Natural killer cell (primary cell): ENCODE results near the gene LRRC15. TPM values are rescaled to one million over a fixed set of nuclear protein-coding genes. Genes with fewer than 3 reads are reported as not detected.

Experiments
- ATAC-seq, 3 donors: fragments of 150-1000 bp in 2 of 3; fragments of 200-7000 bp in 1 of 3; cut with Tn5 transposase; 1 replicate in 1 of 3; 2 replicates in 2 of 3; pipeline ENCODE4 v1.10.0; 2021; ENCODE audit warnings: mild to moderate bottlenecking in 2 of 3, moderate library complexity in 2 of 3
- DNase-seq, 2 donors: peaks; one replicate each; pipeline versions ENCODE4 v3.0.0 to v3.0.0-alpha.2; 2013 to 2021; ENCODE audit warnings: mixed read lengths in 1 of 2
- H3K27ac ChIP-seq: one replicate; pipeline ENCODE4 v1.5.1; 2013; ENCODE audit warnings: mild to moderate bottlenecking, low read length
- H3K27me3 ChIP-seq: one replicate; pipeline ENCODE4 v1.6.1; 2013; ENCODE audit warnings: low read length; ENCODE audit not compliant: control insufficient read depth, insufficient read depth
- H3K36me3 ChIP-seq: one replicate; pipeline ENCODE4 v1.6.1; 2013; ENCODE audit warnings: low read length; ENCODE audit not compliant: control insufficient read depth, insufficient read depth
- H3K4me1 ChIP-seq: one replicate; pipeline ENCODE4 v1.6.1; 2013; ENCODE audit warnings: low read length; ENCODE audit not compliant: control insufficient read depth, insufficient read depth
- H3K4me3 ChIP-seq: one replicate; pipeline ENCODE4 v1.5.1; 2013; ENCODE audit warnings: low read length
- H3K9me3 ChIP-seq: one replicate; pipeline ENCODE4 v1.6.1; 2013; ENCODE audit warnings: low read length; ENCODE audit not compliant: control insufficient read depth, insufficient read depth
- H3K27ac Mint-ChIP-seq, 2 donors: one replicate each; pipeline ENCODE4 v1.8.0; 2022; ENCODE audit warnings: mild to moderate bottlenecking in 2 of 2, mixed read lengths in 2 of 2, moderate library complexity in 1 of 2
- H3K27me3 Mint-ChIP-seq, 2 donors: one replicate each; pipeline ENCODE4 v1.8.0; 2022; ENCODE audit warnings: low read depth in 2 of 2, mixed read lengths in 2 of 2
- H3K36me3 Mint-ChIP-seq: one replicate; pipeline ENCODE4 v1.8.0; 2022; ENCODE audit warnings: mixed read lengths
- H3K4me1 Mint-ChIP-seq, 2 donors: one replicate each; pipeline ENCODE4 v1.8.0; 2022; ENCODE audit warnings: mixed read lengths in 2 of 2
- H3K4me3 Mint-ChIP-seq: one replicate; pipeline ENCODE4 v1.8.0; 2022; ENCODE audit warnings: mild to moderate bottlenecking, moderate library complexity, mixed read lengths
- H3K9me3 Mint-ChIP-seq, 2 donors: one replicate each; pipeline ENCODE4 v1.8.0; 2022; ENCODE audit warnings: mixed read lengths in 2 of 2
- WGBS: methylation state at CpG from one replicate; pipeline ENCODE4 v1.1.7; 2013; ENCODE audit warnings: missing lambda C conversion rate; ENCODE audit not compliant: insufficient coverage; 5-methylcytosine and 5-hydroxymethylcytosine counted together
- intact Hi-C: fragments of 100-400 bp; cut with micrococcal nuclease; formaldehyde crosslinking; loops from one replicate; pipeline ENCODE4 v1.14.2; 2022
- total RNA-seq, 4 donors: library from RNA; stranded (reverse); fragments of 120-200 nt in 1 of 4; gene quantifications; one replicate each; pipeline versions ENCODE4 v1.2.3 to v1.2.4, GENCODE V29; 2013 to 2022
- TF ChIP-seq, protein P1 (sequence below): fragments of 200-600 bp; IDR thresholded peaks from one replicate; pipeline ENCODE4 v1.8.0; 2022; ENCODE audit warnings: antibody characterized with exemption

LRRC15 gene
- total RNA-seq, 3 donors from 2014 or later (not counting 1 experiment from before 2014, with no cell fraction given), result not detected

DNA sequence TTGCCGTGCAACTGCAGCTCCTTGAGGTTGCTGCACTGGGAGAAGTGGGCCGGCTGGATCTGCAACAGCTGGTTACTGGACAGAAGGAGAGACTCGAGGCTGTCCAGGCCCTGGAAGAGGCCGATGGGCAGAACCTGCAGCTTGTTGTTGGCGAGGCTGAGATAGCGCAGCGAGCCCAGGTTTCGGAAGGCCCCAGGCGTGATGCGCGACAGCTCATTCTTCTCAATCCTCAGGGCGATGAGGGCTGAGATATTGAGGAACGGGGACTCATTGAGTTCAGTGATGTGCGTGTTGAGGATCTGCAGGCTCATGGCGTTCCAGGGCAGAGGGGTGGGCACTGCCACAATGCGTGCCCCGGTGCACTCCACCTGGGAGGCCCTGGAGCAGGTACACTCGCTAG, 9.0 kb downstream of the LRRC15 start:
- no peaks in the 10 kb centered on the region for H3K27me3 ChIP-seq
- H3K36me3 ChIP-seq, result no peaks in the 10 kb centered on the region
- Mint-ChIP-seq H3K4me3 (no peak overlapping the region), H3K4me1 (no peaks in the 10 kb centered on the region), H3K36me3 (no peaks in the 10 kb centered on the region), H3K27me3 (peaks cover 11 to 12% of the 10 kb centered on the region in 2 donors), H3K9me3 (no peaks in the 10 kb centered on the region), H3K27ac (no peak overlapping the region)
- intact Hi-C loops, result no loop called here
- DNase-seq (no peak), ATAC-seq (no peak)
- TF ChIP-seq, protein P1, sequence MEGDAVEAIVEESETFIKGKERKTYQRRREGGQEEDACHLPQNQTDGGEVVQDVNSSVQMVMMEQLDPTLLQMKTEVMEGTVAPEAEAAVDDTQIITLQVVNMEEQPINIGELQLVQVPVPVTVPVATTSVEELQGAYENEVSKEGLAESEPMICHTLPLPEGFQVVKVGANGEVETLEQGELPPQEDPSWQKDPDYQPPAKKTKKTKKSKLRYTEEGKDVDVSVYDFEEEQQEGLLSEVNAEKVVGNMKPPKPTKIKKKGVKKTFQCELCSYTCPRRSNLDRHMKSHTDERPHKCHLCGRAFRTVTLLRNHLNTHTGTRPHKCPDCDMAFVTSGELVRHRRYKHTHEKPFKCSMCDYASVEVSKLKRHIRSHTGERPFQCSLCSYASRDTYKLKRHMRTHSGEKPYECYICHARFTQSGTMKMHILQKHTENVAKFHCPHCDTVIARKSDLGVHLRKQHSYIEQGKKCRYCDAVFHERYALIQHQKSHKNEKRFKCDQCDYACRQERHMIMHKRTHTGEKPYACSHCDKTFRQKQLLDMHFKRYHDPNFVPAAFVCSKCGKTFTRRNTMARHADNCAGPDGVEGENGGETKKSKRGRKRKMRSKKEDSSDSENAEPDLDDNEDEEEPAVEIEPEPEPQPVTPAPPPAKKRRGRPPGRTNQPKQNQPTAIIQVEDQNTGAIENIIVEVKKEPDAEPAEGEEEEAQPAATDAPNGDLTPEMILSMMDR, result no peak
- no peak overlapping the region for H3K4me3 ChIP-seq
- H3K9me3 ChIP-seq, result no peaks in the 10 kb centered on the region
- H3K4me1 ChIP-seq, result no peaks in the 10 kb centered on the region
- H3K27ac ChIP-seq, result no peak overlapping the region
- 92% methylated on average over 18 of the region's 18 CpGs for WGBS

DNA sequence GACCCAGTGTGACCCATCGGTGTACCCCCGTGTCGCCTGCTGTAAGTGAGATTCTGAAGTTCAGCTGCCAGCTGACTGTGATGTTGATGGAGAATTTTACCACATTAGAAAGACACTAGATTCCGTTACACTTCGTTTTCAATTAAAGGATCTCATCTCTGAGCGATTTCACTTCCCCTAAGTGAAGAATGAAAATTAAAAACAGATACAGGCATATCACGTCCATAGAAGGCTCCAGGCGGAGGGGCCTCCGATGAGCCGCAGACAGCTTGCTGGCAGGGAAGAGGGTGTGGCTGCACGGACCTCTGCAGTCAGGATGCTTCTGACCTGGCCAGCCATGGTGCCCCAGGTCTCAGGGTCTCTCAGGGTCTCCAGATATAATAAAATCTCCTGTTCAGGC, 11.9 kb downstream of the LRRC15 start:
- no peaks in the 10 kb centered on the region for H3K9me3 Mint-ChIP-seq
- no peaks in the 10 kb centered on the region for H3K36me3 Mint-ChIP-seq
- H3K4me3 Mint-ChIP-seq, result no peak overlapping the region
- intact Hi-C loops, result no loop called here
- Histone ChIP-seq H3K9me3 (no peaks in the 10 kb centered on the region), H3K36me3 (no peaks in the 10 kb centered on the region), H3K4me1 (no peaks in the 10 kb centered on the region), H3K4me3 (no peak overlapping the region), H3K27ac (no peak overlapping the region), H3K27me3 (no peaks in the 10 kb centered on the region)
- TF ChIP-seq, protein P1, result no peak
- no peak for DNase-seq
- WGBS, result 88% methylated on average over 10 of the region's 11 CpGs
- H3K27ac Mint-ChIP-seq, result no peak overlapping the region
- H3K4me1 Mint-ChIP-seq, result no peaks in the 10 kb centered on the region
- ATAC-seq, result no peak
- H3K27me3 Mint-ChIP-seq, result peaks cover 11 to 12% of the 10 kb centered on the region in 2 donors

DNA sequence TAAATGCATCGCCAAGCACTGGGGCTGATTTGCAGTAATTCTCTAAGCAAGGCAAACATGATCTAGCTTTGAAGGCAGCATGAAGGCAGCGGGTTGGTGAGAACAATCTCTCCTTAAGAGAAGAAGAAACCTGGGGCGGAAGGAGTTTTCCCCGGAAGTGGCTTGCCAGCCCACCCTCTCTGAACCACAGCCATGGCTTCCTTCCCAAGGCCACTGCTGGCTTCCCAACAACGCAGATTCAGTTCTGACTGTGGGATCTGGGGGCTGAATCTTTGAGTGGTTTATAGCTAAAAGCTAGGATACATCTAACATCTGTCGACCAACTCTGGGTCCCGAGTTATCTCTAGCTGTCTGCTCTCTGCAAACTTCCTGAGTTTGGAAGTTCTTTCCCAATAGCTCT, 14.2 kb downstream of the LRRC15 start:
- H3K4me3 Mint-ChIP-seq, result no peak overlapping the region
- H3K4me1 Mint-ChIP-seq, result no peaks in the 10 kb centered on the region
- H3K4me1 ChIP-seq, result no peaks in the 10 kb centered on the region
- TF ChIP-seq, protein P1, result no peak
- ATAC-seq (no peak), DNase-seq (no peak)
- no peaks in the 10 kb centered on the region for H3K36me3 Mint-ChIP-seq
- H3K9me3 ChIP-seq, result no peaks in the 10 kb centered on the region
- WGBS, result 71% methylated on average over 7 of the region's 7 CpGs
- peaks cover 10 to 12% of the 10 kb centered on the region in 2 donors for H3K27me3 Mint-ChIP-seq
- H3K36me3 ChIP-seq, result no peaks in the 10 kb centered on the region
- H3K9me3 Mint-ChIP-seq, result no peaks in the 10 kb centered on the region
- no peak overlapping the region for H3K27ac Mint-ChIP-seq
- no peak overlapping the region for H3K27ac ChIP-seq
- H3K27me3 ChIP-seq, result no peaks in the 10 kb centered on the region
- intact Hi-C loops, result no loop called here
- H3K4me3 ChIP-seq, result no peak overlapping the region

DNA sequence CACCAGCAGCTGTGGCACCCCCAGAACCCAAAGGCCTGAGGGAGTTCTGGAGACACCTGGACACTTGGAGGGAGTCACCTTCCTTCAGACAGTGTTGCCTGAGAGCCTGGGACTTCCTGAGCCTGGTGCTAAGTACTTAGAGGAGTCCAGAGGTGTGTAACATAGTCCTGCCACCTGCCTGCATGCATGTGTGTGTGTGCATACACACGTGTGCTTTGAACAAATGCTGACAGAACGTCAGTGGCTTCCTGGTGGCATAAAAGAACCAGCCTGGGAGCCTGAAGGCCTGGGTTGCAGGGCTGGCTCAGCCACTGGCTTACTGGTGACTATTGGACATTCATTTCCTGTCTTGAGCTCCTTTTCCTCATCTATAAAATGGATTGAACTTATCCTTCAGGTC, 15.2 kb downstream of the LRRC15 start:
- H3K27ac ChIP-seq, result no peak overlapping the region
- H3K4me3 ChIP-seq, result no peak overlapping the region
- Mint-ChIP-seq H3K27me3 (peaks cover 0 to 7% of the 10 kb centered on the region in 2 donors), H3K4me1 (no peaks in the 10 kb centered on the region), H3K4me3 (no peak overlapping the region), H3K9me3 (no peaks in the 10 kb centered on the region), H3K36me3 (no peaks in the 10 kb centered on the region), H3K27ac (no peak overlapping the region)
- 75% methylated on average over 2 of the region's 2 CpGs for WGBS
- no peak for ATAC-seq
- intact Hi-C loops, result no loop called here
- TF ChIP-seq, protein P1, result no peak
- H3K36me3 ChIP-seq, result no peaks in the 10 kb centered on the region
- H3K27me3 ChIP-seq, result no peaks in the 10 kb centered on the region
- DNase-seq, result no peak
- H3K9me3 ChIP-seq, result no peaks in the 10 kb centered on the region
- H3K4me1 ChIP-seq, result no peaks in the 10 kb centered on the region
